ENCODE data around the gene PLEKHA7. TPM values are rescaled to one million over a fixed set of nuclear protein-coding genes. Genes with fewer than 3 reads are reported as not detected.

The PLEKHA7 gene
- total and polyA plus RNA-seq, 2 donors from 2014 or later, result 24.4 to 65.7 TPM

DNA sequence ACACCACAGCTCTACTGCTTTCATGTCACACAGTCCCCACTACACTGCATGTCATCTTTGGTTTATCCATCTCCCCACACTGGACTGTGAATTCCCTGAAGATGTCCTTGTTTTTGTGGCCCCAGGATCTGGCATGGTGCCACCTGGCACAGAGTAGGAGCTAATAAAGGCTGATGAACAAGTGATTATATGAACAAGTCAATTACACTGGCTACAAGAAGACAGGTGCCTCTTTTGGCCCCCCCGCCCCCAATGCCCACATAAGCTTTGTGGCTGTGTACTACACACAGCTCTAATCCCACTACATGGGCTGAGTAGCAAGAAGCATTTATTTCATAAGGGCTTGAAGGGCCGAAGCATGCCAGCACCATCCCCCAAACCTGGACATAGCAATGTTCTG, 24.7 kb downstream of the PLEKHA7 start:
- FAIRE-seq (no peak), DNase-seq (peak in 1 of 5 donors; percentile 61)
- peak overlapping the region in 1 of 3 donors; percentile 37 for H3K9ac ChIP-seq (ENCODE audit: low read length in 3 of 3)
- H3K27me3 ChIP-seq (ENCODE audit: control insufficient read depth, insufficient read depth, low read length), result no peaks in the 10 kb centered on the region
- H3K36me3 ChIP-seq (ENCODE audit: control insufficient read depth in 2 of 3, insufficient read depth in 3 of 3, low read length in 3 of 3), result no peaks in the 10 kb centered on the region
- TF ChIP-seq CTCF (IDR thresholded peaks at IDR 0.05; ENCODE audit: borderline replicate concordance, extremely low read depth, insufficient read depth), result no peak
- H3K9me3 ChIP-seq (ENCODE audit: control insufficient read depth in 2 of 3, insufficient read depth in 1 of 3, low read length in 3 of 3), result no peaks in the 10 kb centered on the region
- intact Hi-C loops (cut with DNase I), result no loop called here
- H3K4me3 ChIP-seq (ENCODE audit: low read length in 3 of 3), result peak overlapping the region in 1 of 3 donors; percentile 54
- peaks cover 8 to 72% (median 62%) of the 10 kb centered on the region in 3 donors for H3K4me1 ChIP-seq (ENCODE audit: control insufficient read depth in 2 of 3, insufficient read depth in 2 of 3, low read depth in 1 of 3, low read length in 3 of 3)
- H3K27ac ChIP-seq (ENCODE audit: low read depth in 2 of 2, low read length in 2 of 2), result peak overlapping the region; percentile 85 to 94

DNA sequence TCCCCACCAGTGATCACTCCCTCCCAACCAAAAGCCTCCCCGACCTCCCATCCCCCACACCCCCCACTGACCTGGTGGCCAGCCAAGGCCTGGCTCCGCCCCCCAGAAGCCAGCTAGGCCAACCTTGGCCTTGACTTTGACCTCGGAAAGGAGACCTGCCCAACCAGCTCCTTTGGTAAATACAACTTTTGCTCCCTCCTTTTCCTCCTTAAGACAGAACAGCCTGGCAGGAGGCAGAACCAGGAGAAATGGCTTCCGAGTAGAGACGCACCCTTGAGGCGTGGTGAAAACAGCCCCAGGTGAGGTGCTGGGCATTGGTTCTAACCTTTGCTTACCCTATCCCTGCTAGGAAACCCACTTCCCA, 27.0 kb downstream of the PLEKHA7 start:
- Histone ChIP-seq H3K27me3 (ENCODE audit: control insufficient read depth, insufficient read depth, low read length) (no peaks in the 10 kb centered on the region), H3K4me3 (ENCODE audit: low read length in 3 of 3) (peak overlapping the region in 2 of 3 donors; percentile 54 to 65), H3K9me3 (ENCODE audit: control insufficient read depth in 2 of 3, insufficient read depth in 1 of 3, low read length in 3 of 3) (no peaks in the 10 kb centered on the region), H3K27ac (ENCODE audit: low read depth in 2 of 2, low read length in 2 of 2) (peak overlapping the region; percentile 85 to 94), H3K9ac (ENCODE audit: low read length in 3 of 3) (peak overlapping the region in 2 of 3 donors; percentile 43 to 79), H3K36me3 (ENCODE audit: control insufficient read depth in 2 of 3, insufficient read depth in 3 of 3, low read length in 3 of 3) (no peaks in the 10 kb centered on the region), H3K4me1 (ENCODE audit: control insufficient read depth in 2 of 3, insufficient read depth in 2 of 3, low read depth in 1 of 3, low read length in 3 of 3) (peaks cover 5 to 76% (median 62%) of the 10 kb centered on the region in 3 donors)
- intact Hi-C loops (cut with DNase I), result no loop called here
- DNase-seq, result peak; percentile 66 to 84 (median 76)
- no peak for FAIRE-seq
- no peak for TF ChIP-seq CTCF (IDR thresholded peaks at IDR 0.05; ENCODE audit: borderline replicate concordance, extremely low read depth, insufficient read depth)

DNA sequence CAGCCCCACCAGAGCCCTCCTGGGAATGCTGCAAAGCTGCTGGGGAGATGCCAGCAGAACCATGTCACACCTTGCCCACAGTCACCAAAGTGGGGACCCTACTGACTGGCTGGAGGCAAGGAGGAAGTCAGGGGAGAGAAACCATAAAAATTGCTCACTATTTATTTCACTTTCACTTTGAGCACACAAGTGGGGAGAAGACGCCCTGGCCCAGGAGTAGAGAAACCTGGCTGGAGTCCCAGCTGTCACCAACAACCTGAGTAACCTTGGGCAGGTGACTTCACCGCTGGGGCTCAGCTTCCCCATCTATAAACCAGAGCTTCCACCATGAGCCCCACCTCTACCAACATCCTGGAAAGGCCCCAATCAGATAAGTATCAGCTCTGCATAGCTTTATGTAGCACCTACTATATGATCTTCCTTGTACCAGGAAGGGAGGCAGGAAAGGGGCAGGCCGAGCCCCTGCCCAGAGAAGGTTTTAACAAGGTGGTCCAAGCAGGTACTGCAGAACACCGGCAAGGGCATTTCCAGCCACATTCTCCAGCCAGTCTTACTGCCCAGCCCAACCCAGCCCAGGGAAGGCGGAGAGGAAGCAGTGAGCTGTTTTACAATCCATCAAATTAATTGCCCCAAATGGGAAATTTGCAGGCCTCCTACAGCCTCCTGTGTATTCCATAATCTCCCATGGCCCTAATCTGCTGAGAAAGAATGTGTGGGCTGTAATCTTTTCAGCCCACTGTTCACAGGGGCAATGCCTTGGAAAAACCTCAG, 27.6 kb downstream of the PLEKHA7 start:
- no peak for TF ChIP-seq CTCF (IDR thresholded peaks at IDR 0.05; ENCODE audit: borderline replicate concordance, extremely low read depth, insufficient read depth)
- peak overlapping the region in 1 of 3 donors; percentile 53 for H3K9ac ChIP-seq (ENCODE audit: low read length in 3 of 3)
- FAIRE-seq (no peak), DNase-seq (peak; percentile 66 to 90 (median 81))
- intact Hi-C loops (cut with DNase I), result no loop called here
- no peaks in the 10 kb centered on the region for H3K27me3 ChIP-seq (ENCODE audit: control insufficient read depth, insufficient read depth, low read length)
- peak overlapping the region; percentile 85 to 94 for H3K27ac ChIP-seq (ENCODE audit: low read depth in 2 of 2, low read length in 2 of 2)
- peak overlapping the region in 1 of 3 donors; percentile 23 for H3K4me3 ChIP-seq (ENCODE audit: low read length in 3 of 3)
- H3K9me3 ChIP-seq (ENCODE audit: control insufficient read depth in 2 of 3, insufficient read depth in 1 of 3, low read length in 3 of 3), result no peaks in the 10 kb centered on the region
- peaks cover 5 to 76% (median 59%) of the 10 kb centered on the region in 3 donors for H3K4me1 ChIP-seq (ENCODE audit: control insufficient read depth in 2 of 3, insufficient read depth in 2 of 3, low read depth in 1 of 3, low read length in 3 of 3)
- H3K36me3 ChIP-seq (ENCODE audit: control insufficient read depth in 2 of 3, insufficient read depth in 3 of 3, low read length in 3 of 3), result no peaks in the 10 kb centered on the region
